Skeletal muscle satellite cell (primary cell): ENCODE data around the gene HLA-DRA.

Experiments
- H3K27me3 ChIP-seq: 2 replicates; pipeline ENCODE4 v1.7.0; 2013; ENCODE audit warnings: low read length; ENCODE audit not compliant: control insufficient read depth, insufficient read depth
- H3K36me3 ChIP-seq: 2 replicates; pipeline ENCODE4 v1.7.0; 2013; ENCODE audit warnings: mild to moderate bottlenecking, control low read depth, low read length; ENCODE audit not compliant: insufficient read depth
- H3K4me1 ChIP-seq: 2 replicates; pipeline ENCODE4 v1.7.0; 2013; ENCODE audit warnings: low read length; ENCODE audit not compliant: control insufficient read depth, insufficient read depth
- H3K4me2 ChIP-seq: 2 replicates; pipeline ENCODE4 v1.7.0; 2013; ENCODE audit warnings: mild to moderate bottlenecking, low read length
- H3K4me3 ChIP-seq: 2 replicates; pipeline ENCODE4 v1.7.0; 2013; ENCODE audit warnings: low read length
- H3K9ac ChIP-seq: 2 replicates; pipeline ENCODE4 v1.7.0; 2013; ENCODE audit warnings: mild to moderate bottlenecking, low read depth, low read length, moderate library complexity
- H3K9me3 ChIP-seq: replicated peaks from 2 replicates; pipeline ENCODE4 v1.7.0; 2013; ENCODE audit warnings: mild to moderate bottlenecking, control low read depth, low read length

Gene HLA-DRA

DNA sequence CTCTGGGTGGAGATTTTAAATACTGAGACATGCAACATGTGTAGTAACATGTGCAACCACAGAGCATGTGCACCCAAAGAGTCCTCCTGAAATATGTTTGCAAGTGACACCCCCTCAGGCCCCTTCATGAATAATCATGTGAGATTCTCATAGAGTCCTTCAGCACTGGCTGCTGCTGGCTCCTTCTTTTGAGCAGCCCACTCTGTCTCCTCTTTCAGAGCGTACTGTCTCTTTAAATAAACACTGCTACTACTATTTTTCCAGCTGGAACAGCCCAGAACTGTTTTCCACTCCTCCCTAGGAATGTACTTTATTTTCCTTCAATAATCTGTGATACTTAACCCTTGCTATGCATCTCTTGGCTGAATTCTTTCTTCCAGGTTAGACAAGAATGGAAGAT lies 48.4 kb downstream of the HLA-DRA start:
- no peaks in the 10 kb centered on the region for H3K36me3 ChIP-seq
- H3K4me3 ChIP-seq: no peak overlapping the region
- H3K9me3 ChIP-seq: no peaks in the 10 kb centered on the region
- no peaks in the 10 kb centered on the region for H3K27me3 ChIP-seq
- no peak overlapping the region for H3K4me2 ChIP-seq
- no peaks in the 10 kb centered on the region for H3K4me1 ChIP-seq
- no peak overlapping the region for H3K9ac ChIP-seq

DNA sequence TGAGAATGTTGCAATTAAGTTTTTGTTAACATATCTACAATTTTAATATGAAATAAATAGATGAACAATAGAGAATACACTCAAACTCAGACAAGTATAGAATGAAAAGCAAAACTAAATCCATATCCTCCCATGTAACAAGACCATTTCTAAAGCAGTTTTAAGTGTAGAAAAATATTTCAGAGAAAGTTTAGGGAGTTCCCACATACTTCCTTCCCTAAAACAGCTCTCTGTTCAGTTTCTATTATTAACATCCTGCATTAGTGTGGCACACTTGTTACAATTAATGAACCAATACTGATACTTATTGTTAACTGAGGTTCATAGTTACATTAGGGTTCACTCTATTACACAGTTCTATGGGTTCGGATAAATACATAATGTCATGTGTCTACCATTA lies 52.0 kb downstream of the HLA-DRA start:
- no peaks in the 10 kb centered on the region for H3K4me1 ChIP-seq
- no peak overlapping the region for H3K4me3 ChIP-seq
- H3K27me3 ChIP-seq: no peaks in the 10 kb centered on the region
- H3K36me3 ChIP-seq: no peaks in the 10 kb centered on the region
- H3K9me3 ChIP-seq: no peaks in the 10 kb centered on the region
- no peak overlapping the region for H3K4me2 ChIP-seq
- H3K9ac ChIP-seq: no peak overlapping the region

DNA sequence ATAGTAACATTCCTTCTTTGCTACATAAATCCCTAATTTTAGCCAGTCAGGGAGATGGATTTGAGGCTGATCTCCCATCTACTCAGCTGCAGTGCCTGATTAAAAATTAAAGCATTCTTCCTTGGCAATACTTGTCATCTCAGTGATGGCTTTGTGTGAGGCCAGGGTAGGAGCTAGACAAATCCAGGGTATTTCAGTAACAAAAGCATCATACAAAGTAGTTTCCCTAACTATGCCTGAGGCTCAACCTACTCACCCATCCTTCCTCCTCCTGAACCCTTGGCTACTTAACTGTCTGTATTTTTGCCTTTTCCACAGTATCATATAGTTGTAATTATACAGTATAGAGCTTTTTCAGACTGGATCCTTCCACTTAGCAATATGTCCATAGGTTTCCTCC lies 52.7 kb downstream of the HLA-DRA start:
- H3K9me3 ChIP-seq: no peaks in the 10 kb centered on the region
- H3K4me3 ChIP-seq: no peak overlapping the region
- H3K9ac ChIP-seq: no peak overlapping the region
- H3K4me1 ChIP-seq: no peaks in the 10 kb centered on the region
- no peaks in the 10 kb centered on the region for H3K36me3 ChIP-seq
- no peak overlapping the region for H3K4me2 ChIP-seq
- no peaks in the 10 kb centered on the region for H3K27me3 ChIP-seq
